ENCODE data around the gene TMC1.

The TMC1 gene

DNA sequence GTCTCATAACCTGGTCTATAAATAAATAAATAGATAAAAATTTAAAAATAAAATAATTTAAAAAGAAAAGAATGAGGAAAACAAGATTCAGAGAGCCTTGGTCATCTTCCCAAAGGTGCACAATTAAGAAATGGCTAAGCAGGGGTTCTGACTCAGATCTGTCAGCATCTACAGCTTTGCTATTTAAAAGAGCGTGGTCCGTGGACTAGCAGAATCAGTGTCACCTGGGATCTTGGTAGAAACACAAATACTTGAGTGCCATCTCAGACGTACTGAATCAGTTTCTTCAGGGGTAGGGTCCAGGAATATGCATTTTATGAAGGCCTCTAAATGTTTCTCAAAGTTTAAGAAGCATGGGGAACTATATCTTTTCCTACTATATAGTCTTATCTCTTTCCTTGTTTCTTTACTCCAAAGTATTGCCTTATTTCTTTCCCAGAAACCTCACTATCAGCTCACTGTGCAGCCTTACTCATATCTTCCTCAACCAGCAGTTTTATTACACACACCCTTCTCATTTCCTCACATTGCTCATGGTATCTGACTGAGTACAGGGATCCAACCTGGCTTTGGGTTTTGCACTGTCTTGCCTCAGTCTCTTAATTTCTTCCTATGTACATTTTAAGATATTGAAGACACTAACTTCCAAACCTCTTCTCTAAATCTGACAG is 58.6 kb downstream of the TMC1 start:
- Histone ChIP-seq H3K36me3 (ENCODE audit: control insufficient read depth, low read length) (no peaks in the 10 kb centered on the region), H3K9me2 (replicated peaks; ENCODE audit: control insufficient read depth, low read length) (no peaks in the 10 kb centered on the region), H3K27ac (ENCODE audit: low read depth, low read length) (no peak overlapping the region), H3K4me2 (ENCODE audit: low read length) (no peak overlapping the region), H3K4me3 (ENCODE audit: low read length) (no peak overlapping the region), H3K9me3 (ENCODE audit: control insufficient read depth, insufficient read depth, low read length) (no peaks in the 10 kb centered on the region), H3K4me1 (ENCODE audit: control insufficient read depth, low read length) (no peaks in the 10 kb centered on the region), H3F3A (ENCODE audit: control insufficient read depth, insufficient read depth) (no peaks in the 10 kb centered on the region), H3K27me3 (ENCODE audit: control insufficient read depth, low read length) (no peaks in the 10 kb centered on the region), H3K79me2 (ENCODE audit: control insufficient read depth, low read length) (no peaks in the 10 kb centered on the region), H4K20me1 (ENCODE audit: control insufficient read depth, insufficient read depth, low read depth, low read length) (no peaks in the 10 kb centered on the region)
- TF ChIP-seq EZH2phosphoT487 (IDR thresholded peaks at IDR 0.05; ENCODE audit: borderline replicate concordance, low read length), result no peak
- TF ChIP-seq, protein P1, sequence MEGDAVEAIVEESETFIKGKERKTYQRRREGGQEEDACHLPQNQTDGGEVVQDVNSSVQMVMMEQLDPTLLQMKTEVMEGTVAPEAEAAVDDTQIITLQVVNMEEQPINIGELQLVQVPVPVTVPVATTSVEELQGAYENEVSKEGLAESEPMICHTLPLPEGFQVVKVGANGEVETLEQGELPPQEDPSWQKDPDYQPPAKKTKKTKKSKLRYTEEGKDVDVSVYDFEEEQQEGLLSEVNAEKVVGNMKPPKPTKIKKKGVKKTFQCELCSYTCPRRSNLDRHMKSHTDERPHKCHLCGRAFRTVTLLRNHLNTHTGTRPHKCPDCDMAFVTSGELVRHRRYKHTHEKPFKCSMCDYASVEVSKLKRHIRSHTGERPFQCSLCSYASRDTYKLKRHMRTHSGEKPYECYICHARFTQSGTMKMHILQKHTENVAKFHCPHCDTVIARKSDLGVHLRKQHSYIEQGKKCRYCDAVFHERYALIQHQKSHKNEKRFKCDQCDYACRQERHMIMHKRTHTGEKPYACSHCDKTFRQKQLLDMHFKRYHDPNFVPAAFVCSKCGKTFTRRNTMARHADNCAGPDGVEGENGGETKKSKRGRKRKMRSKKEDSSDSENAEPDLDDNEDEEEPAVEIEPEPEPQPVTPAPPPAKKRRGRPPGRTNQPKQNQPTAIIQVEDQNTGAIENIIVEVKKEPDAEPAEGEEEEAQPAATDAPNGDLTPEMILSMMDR (IDR thresholded peaks at IDR 0.05; ENCODE audit: low read depth, low read length, poor library complexity, severe bottlenecking), result no peak

DNA sequence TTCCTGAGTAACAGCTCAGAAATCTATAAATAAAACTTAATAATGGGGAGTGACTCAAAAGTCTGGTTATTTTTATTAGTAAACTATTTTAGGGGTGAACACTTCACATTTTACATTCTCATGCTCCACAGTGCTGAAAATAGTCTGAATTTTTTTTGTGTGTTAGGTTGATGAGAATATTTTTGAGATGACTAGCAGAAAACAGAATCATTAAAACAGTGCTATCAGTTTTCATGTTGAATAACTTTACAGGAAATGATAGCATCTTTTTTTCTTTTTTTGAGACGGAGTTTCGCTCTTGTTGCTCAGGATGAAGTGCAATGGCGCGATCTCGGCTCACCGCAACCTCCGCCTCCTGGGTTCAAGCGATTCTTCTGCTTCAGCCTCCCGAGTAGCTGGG is 60.3 kb downstream of the TMC1 start:
- H3K27me3 ChIP-seq (ENCODE audit: control insufficient read depth, low read length), result no peaks in the 10 kb centered on the region
- H3K36me3 ChIP-seq (ENCODE audit: control insufficient read depth, low read length), result no peaks in the 10 kb centered on the region
- H3K79me2 ChIP-seq (ENCODE audit: control insufficient read depth, low read length), result no peaks in the 10 kb centered on the region
- H3K4me3 ChIP-seq (ENCODE audit: low read length), result no peak overlapping the region
- TF ChIP-seq, protein P1 (IDR thresholded peaks at IDR 0.05; ENCODE audit: low read depth, low read length, poor library complexity, severe bottlenecking), result no peak
- no peak for TF ChIP-seq EZH2phosphoT487 (IDR thresholded peaks at IDR 0.05; ENCODE audit: borderline replicate concordance, low read length)
- no peaks in the 10 kb centered on the region for H3K4me1 ChIP-seq (ENCODE audit: control insufficient read depth, low read length)
- no peaks in the 10 kb centered on the region for H4K20me1 ChIP-seq (ENCODE audit: control insufficient read depth, insufficient read depth, low read depth, low read length)
- no peak overlapping the region for H3K4me2 ChIP-seq (ENCODE audit: low read length)
- no peaks in the 10 kb centered on the region for H3K9me3 ChIP-seq (ENCODE audit: control insufficient read depth, insufficient read depth, low read length)
- H3K27ac ChIP-seq (ENCODE audit: low read depth, low read length), result no peak overlapping the region
- no peaks in the 10 kb centered on the region for H3K9me2 ChIP-seq (replicated peaks; ENCODE audit: control insufficient read depth, low read length)
- no peaks in the 10 kb centered on the region for H3F3A ChIP-seq (ENCODE audit: control insufficient read depth, insufficient read depth)

DNA sequence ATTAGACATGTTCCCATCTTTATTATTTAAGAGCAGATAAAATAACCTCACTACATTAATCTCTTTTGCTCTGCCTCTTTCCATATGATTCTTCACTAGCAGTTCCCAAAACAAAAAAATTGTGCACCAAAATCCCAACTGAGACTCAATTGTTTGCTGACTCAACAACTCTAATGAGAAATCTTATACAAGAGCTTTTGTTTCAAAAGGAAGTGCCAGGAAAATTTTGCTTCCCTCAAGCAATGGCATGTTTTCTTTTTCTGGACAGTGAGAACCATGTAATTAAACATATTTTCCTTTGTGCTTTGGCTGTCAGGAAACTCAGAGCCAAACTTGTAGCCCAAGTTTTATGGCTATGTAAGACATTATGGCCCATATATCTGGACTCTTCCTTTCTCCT is 62.0 kb downstream of the TMC1 start:
- no peaks in the 10 kb centered on the region for H3K79me2 ChIP-seq (ENCODE audit: control insufficient read depth, low read length)
- H3K27ac ChIP-seq (ENCODE audit: low read depth, low read length), result no peak overlapping the region
- H3K9me2 ChIP-seq (replicated peaks; ENCODE audit: control insufficient read depth, low read length), result no peaks in the 10 kb centered on the region
- no peaks in the 10 kb centered on the region for H3K36me3 ChIP-seq (ENCODE audit: control insufficient read depth, low read length)
- no peak overlapping the region for H3K4me3 ChIP-seq (ENCODE audit: low read length)
- no peaks in the 10 kb centered on the region for H3K27me3 ChIP-seq (ENCODE audit: control insufficient read depth, low read length)
- TF ChIP-seq, protein P1 (IDR thresholded peaks at IDR 0.05; ENCODE audit: low read depth, low read length, poor library complexity, severe bottlenecking), result no peak
- no peak for TF ChIP-seq EZH2phosphoT487 (IDR thresholded peaks at IDR 0.05; ENCODE audit: borderline replicate concordance, low read length)
- no peak overlapping the region for H3K4me2 ChIP-seq (ENCODE audit: low read length)
- H3F3A ChIP-seq (ENCODE audit: control insufficient read depth, insufficient read depth), result no peaks in the 10 kb centered on the region
- H3K9me3 ChIP-seq (ENCODE audit: control insufficient read depth, insufficient read depth, low read length), result no peaks in the 10 kb centered on the region
- H4K20me1 ChIP-seq (ENCODE audit: control insufficient read depth, insufficient read depth, low read depth, low read length), result no peaks in the 10 kb centered on the region
- H3K4me1 ChIP-seq (ENCODE audit: control insufficient read depth, low read length), result no peaks in the 10 kb centered on the region
